SH-SY5Y (cell line): Measurements from ENCODE around the gene LPO.

Source experiments
- GATA2 ChIP-seq: IDR thresholded peaks from 2 replicates; pipeline ENCODE4 v1.6.1; 2011; ENCODE audit warnings: mild to moderate bottlenecking, low read depth, low read length
- GATA3 ChIP-seq: IDR thresholded peaks from 2 replicates; pipeline ENCODE4 v1.6.1; 2011; ENCODE audit warnings: low read depth, mild to moderate bottlenecking, low read length, moderate library complexity

DNA sequence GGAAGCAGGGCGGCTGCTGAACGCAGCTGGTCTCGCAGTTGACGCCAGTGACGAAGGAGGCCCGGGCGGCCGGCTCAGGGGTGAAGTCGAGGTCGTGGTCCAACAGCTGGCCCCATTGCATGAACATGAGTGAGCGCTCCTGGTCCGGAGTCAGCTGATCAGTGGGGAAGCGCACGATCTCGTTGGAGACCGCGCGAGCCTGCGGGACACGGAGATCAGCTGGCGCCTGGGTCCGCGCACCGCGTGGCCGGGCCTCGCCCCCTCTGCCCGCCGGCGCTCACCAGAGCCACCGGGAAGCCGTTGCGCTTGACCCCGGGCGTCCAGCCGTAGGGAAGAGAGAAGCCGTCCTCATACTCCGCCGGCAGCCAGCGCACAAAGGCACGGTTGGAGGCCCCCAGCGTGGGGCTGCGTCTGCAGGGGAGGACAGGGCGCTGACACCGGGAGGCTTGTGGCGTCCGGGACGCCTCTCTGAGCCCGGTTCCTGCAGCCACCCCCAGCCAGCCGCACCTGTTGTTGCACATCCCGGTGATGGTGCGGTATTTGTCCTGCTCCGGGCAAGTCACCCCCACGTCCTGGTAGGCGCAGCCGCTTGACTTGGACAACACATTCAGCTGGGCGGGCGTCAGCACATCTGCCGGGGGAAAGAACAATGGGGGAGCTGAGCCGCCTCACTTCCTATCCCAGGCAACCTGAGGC lies 40.8 kb downstream of the LPO start:
- TF ChIP-seq GATA2 (no peak), GATA3 (no peak)
